NCI-H2196 treated with DMSO at 0.1 percent for 48 hours (cell line): ENCODE measurements around the gene DNAH8.

ENCODE experiments used
- DNase-seq: peaks from one replicate; lab custom pipeline; 2025; ENCODE audit not compliant: unreplicated experiment; lab: John Stamatoyannopoulos, UW

DNAH8 gene

DNA sequence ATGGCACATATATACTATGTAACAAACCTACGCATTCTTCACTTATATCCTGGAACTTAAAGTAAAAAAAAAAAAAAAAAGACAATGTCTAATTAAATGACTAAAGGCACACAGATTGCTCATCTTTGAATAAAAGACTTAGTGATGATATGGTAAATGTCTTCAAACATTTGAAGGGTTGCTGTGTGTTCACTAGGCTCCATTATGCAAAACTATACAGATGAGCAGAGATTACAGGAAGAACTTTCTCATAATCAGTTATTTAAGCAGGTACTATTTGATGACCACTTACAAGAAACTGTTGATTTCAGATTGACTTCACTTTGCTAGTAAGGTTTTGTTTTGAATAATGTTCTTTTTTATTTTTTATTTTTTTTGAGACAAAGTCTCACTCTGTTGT, 34.4 kb downstream of the DNAH8 start:
- DNase-seq, result no peak

DNA sequence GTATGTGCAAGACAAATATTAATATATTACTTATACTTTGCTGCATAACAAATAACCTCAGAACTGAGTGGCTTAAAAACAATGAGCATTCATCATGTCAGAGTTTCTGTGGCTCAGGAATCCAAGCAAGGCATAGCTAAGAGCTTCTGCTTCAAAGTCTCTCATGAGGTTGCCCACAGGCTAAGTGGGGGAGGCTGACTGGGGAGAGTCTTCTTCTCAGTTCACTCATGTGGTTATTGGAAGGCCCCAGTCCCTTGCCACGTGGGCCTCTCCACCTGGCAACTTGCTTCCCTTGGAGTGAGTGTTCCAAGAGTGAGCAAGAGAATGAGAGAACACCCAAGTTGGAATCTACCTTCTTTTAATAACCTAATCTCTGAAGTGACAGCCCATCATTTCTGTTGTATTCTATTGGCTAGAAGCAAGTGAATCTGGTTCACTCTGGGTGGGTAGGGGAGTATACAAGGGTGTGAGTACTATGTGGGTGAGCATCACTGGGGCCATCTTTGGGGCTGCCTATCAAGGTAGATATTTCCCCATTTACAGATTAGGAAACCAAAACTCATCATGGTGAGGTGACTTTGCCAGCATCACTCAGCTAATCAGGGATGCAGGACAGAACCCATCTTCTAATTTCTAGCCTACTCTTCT, 36.0 kb downstream of the DNAH8 start:
- no peak for DNase-seq

DNA sequence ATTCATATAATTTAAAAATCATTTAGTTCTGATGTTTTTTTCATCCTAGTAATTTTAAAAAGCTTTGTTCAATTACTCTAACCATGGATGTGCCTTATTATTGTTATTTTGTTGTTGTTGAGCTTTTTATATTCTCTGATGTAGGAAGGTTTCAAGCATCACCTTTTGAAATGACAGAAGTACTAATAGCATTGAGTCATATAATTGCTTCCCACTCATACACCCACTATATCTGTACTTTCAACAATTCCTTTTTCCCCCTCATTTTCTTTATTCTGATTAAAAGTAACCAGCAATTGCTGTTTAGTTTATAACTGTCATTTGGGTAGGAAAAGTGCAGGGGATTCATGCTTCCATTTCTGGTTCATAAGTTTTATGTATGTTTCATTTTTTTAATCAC, 38.6 kb downstream of the DNAH8 start:
- no peak for DNase-seq

DNA sequence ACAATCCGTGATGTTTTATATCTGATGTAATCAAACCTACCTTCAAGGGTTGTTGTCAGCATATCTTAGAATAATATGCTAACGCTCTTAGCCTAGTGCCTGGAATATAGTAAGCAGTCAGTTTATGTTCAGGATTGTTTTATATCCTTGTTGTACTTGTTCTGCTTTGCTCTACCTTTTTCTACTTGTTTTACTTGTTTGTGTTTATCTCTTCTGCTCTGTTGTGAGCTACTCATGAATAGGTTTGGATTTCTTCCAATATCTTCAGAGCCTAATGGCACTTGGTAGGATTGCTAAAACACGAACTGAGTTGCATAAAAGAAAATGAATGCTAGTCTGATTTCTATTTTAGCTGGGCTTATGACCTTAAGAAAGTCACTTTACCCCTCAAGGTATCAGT, 40.1 kb downstream of the DNAH8 start:
- DNase-seq, result no peak

DNA sequence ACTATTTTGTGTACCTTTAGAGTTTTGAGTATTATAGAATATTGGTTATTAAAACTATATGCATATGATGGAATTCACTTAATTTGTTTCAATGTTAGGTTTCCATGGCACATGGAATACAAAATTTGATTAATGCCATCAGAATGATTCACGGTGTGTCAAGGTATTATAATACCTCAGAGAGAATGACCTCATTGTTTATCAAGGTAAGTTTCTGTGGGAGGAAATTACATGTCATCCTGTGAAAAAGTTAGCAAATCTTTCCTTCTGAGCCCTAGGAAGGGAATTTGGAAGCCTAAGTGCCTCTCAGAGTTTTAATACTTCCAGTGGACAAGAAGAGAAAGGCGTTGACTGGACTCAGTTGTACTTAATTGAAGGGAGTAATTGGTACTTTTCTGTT, 40.8 kb downstream of the DNAH8 start:
- no peak for DNase-seq

DNA sequence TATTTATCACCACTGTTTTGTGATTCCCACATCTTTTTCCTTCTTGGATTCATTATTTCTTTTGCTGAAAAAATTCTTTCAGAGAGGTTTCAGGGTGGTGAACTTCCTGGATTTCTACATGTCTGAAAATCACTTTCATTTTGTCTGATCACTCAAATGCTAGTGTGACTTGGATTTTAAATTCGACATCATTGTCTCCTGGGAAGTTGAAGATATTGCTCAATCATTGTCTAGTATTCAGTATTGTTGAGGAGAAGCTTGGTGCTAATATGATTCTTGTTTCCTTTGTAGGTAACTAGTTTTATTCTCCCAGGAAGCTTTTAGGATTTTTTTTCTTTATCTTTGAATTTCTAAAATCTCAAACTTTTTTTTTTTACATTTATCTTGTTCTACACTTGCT, 45.0 kb downstream of the DNAH8 start:
- DNase-seq, result no peak

DNA sequence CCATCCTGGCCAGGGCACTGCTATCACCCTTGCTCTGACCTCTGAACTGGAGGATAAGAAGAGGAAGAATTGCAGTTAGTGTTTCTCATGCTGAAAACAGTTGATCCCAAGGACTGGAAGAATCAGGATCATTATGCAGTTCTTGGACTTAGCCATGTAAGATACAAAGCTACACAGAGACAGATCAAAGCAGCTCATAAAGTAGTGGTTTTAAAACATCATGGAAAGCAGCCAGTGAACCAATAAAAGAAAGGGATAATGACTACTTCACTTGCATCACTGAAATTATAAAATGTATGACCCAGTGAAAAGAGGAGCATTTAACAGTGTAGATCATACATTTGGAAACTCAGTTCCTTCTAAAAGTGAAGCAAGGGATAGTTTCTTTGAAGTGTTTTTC, 47.7 kb downstream of the DNAH8 start:
- DNase-seq, result no peak

DNA sequence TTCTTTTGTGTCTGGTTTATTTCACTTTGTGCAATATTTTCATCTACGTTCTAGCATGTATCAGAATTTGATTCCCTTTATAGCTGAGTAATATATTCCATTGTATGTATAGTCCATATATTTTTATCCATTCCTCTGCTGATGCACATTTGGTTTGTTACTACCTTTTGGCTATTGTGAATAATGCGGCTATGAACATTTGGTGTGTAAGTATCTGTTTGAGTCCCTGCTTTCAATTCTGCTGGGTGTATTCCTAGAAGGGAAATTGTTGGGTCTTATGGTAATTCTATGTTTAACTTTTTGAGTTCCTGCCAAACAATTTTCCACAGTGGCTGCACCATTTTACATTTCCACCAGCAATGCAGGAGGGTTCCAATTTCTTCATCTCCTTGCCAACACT, 52.4 kb downstream of the DNAH8 start:
- no peak for DNase-seq

DNA sequence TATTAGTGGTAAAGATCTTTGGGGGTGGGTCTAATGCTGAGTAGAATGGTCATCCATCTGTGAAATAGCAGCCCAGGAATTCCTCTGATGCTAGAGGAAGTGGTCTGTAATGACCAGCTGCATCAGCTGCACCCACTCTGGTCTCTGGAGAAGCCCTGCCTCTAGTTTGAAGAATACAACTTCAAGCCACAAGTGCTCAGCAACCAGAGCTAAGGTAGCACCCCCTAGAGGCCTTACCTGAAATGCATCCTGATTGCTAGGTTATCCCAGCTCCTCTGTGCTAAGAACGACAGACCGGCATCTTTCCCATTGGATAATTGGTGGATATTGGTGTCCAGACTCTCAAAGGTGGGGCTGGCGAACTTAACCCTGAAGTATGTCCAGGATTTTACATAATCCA, 58.2 kb downstream of the DNAH8 start:
- no peak for DNase-seq

DNA sequence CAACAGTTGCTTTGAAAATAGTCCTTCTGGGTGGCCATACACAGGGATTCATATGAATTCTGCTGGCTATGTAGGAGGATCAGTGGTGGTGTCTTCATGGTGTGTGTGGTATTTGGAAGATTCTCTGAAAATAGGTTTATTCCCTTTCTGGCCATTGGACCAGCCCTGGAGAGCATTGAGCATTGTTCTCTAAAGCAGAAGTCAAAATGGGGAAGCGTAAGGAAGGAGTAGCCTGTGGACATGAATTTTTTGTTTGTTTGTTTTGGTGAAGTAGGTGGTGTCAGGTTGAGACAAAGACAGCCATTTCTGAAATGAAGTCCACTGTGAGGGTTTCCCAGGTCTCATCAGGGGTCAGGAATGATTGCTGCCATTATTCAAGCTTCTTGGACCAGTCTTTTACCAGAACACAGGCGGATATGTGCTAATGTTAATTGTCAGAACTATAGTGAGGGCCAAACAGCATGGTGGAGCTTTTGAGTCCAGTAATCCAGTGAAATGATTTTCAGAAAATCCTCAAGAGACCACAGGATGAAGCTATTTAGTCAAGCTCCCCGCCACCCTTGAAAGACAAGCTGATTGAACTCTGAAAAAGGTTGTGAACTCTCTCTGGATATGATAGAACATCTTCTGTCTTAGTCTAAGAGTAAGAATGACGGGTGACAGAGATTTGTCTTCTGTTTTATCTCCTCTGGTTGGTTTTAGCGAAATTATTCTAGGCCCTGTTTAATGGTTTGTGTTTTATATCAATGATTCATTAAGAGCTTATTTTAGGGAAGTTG, 60.0 kb downstream of the DNAH8 start:
- DNase-seq, result no peak

DNA sequence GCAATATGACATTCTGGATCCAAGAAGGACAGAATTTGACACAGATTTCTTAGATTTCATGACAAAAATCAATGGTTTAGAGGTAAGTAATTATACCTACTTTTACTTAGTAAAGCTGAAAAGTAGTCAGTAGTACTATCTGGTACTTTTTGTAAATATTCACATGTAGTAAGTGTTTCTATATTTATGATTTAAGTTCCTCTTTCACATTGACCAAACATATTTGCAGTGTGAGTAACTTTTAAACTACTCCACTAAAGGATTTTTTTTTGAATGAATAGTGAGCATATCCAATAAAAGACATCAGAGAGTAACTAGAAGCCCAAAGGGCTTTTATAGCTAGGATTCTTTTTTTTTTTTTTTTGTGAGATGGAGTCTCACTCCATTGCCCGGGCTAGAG, 60.8 kb downstream of the DNAH8 start:
- DNase-seq, result no peak

DNA sequence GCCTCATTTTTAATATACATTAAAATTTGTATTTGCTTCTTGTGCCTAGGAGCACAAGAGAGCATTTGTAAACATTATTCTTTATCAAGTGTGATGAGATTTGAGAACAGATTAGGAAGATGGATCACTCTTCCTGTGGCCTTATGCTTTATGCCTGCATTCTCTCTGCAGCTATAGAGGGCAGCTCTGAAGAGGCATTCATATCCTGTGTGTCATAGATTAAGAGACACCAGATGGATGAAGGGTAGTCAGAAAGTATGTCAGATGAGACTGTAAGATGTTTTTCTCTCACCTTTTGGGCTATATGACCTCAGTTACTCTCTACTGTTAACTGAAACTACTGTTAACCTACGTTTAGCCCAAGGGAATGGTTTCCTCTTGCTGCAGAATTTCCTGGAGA, 61.4 kb downstream of the DNAH8 start:
- DNase-seq, result no peak

DNA sequence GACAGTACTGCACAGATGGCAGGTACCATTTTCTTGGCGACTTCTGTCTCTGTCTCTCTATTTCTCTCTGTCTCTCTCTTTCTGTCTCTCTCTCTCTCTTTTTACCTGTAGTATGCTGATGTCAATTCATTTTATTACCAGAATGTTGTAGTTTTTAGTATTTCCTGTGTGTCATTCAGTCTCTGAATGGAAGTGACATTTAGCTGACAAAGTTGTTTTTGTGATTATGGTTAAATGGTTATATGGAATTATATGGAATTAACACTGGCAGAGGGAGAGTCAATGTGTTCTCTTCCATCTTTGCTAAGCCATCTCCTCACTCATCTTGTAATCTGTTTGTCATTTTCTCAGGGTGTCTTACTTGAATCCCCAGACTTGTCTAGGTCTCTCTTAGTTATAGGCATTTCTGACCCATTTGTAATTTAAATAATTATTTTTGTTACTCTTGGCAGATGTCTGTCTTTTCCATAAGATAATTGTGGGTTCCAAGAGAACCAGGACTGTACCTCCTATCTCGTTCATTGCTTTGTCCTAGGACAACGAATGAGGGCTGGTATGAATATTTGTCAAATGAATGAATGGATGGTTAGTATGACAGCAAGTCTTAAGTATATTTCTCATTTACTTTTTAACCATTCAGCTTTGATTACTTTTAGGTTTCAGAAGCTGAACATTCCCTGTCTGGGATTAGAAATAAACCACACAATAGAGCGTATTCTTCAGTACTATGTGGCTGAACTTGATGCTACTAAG, 64.4 kb downstream of the DNAH8 start:
- DNase-seq, result no peak

DNA sequence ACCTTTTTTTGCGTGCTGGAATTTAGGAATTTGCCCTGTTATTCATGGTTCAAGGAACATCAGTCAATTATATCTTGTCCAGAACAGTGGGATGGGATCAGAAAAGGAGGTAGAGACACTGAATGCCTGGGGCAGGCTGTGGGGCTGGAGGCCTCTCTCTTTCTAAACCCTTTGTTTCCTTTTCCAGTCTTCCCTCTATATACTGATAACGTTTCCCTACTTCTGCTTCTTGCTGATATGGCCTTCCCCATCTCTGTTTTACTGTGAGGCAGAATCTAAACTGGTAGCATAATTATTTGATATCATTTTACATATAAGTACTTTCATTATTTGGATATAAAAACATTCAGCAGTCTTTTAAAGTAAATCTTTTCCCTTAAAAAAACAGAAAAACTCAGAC, 67.5 kb downstream of the DNAH8 start:
- no peak for DNase-seq

DNA sequence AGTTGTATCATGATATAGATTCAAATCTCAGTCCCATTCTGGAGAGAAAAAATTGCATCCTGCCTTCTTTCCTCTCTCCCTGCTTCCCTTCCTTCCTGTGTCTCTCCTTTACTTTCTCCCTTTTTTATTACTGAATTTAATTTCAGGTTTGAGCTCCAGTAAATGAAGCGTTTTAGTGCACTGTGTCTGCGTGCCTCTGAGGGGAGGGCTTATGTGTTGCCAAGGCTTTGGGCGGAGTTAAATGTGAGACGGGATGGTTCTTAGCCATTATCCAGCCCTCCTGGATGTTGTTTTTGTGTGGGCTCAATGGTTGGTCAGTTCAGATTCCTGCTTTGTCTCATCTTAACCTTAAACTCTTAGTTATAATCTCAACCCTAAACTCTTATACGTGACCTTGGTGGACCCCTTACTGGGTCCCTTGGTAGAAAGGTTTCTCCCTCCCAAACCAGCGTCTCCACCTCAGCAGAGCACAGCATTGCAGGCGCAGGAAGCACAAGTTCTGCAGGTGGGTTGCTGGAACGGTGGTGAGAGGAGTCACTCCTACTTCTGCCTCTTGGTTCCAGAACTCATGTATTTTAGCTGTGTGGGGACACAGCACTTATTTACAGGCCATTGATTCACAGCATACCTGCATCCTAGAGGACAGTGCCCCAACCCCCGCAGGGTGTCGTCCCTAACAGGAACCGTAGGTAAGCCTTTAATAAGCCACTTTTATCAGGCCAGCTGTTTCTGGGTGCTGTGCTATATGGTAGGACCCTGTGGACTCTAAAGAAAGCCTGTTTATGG, 68.5 kb downstream of the DNAH8 start:
- no peak for DNase-seq

DNA sequence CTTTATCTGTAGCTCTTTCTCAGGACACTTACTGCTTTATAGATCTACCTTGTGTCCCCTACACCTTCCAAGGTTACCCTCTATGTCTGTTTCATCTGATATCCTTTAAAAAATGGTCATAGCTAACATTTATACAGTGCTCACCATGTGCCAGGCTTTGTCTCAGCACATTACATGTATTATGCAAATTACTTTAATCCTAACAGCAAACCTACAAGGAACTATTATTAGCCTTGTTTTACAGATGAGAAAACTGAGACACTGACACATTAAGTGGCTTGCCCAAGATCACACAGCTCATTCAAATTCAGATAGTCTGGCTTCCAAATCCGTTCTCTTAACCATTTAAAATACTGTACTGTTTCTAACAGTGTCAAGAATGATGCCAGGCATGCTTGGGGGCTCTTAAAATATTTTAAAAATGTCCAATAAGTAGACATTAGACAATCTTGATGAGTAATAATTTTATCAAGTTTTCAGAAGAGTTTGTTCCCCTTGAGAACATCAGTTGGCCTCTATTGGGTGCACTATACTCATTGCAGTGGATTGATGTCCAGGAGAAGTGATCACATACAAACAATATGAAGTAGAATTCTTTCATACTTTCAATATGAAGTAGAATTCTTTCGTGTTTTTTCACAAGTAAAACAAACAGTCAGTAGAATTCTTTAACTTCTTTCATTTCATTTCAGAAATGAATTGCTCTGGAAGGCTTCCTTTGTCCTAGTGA, 69.6 kb downstream of the DNAH8 start:
- DNase-seq, result no peak

DNA sequence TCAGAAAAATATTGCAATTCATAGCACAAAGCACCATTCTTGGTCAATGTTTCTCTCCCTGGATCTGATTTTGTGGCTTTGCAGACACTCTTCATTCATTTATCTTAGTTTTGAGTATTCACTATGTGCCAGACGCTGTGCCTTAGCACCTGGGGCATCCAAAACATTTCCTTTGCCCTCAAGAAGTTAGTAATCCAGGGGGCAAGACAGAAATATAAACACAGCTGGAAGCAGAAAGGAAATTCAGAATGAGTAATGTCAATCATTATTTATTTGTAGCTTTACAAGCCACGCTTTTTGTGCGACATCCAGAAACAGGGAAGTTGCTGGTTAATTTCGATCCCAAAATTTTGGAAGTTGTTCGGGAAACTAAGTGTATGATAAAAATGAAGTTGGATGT, 71.4 kb downstream of the DNAH8 start:
- no peak for DNase-seq

DNA sequence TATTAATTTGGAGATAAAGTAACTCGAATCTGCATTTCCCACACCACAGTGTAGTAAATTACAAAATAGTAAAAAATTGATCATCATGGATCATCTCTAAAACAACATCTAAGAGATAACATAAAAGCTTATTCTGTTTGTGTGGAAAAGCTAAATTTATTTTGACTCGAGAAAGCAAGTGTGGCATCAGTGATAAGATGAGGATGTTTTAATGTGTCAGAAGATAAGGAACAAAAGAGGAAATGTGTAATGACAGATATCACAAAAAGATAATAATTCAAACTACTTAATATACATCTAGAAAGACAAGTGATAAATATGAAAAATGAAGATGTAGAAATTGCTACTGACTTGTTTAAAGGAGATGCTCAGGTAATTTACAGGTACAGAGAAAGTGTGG, 74.1 kb downstream of the DNAH8 start:
- DNase-seq, result no peak

DNA sequence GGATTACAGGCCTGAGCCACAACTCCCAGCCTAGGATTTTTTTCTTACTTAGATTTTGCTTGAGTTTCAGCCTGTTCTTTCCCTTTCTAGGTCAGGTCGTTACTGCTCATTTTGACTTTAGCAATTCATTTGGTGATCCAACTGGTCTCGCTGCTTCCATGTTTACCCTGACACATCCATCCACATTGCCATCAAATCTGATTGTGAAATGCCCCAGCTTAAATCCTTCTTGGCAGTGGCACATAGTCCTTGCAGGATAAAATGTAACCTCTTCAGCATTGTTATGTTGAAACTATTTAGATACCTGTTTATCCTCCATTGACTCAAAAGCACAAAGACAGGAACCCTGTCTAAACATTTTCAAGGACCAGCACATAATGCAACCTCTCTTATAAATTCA, 77.2 kb downstream of the DNAH8 start:
- DNase-seq, result no peak

DNA sequence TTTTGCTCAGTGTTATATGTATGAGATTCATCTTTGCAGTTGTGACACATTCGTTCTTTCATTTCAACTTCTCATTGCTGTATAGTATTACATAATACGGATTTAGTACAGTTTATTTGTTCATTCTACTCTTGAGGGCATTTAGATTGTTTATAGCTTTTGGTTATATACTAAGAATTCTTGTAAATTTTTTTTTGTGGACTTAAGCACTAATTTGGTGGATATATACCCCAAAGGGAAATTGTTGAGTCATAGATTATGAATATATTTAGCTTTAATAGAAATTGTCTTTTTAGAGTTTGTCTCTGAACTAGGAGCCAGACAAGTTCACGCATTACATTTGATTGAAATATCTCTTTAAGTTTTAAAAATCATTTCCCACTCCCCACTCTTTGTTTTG, 79.6 kb downstream of the DNAH8 start:
- DNase-seq, result no peak

DNA sequence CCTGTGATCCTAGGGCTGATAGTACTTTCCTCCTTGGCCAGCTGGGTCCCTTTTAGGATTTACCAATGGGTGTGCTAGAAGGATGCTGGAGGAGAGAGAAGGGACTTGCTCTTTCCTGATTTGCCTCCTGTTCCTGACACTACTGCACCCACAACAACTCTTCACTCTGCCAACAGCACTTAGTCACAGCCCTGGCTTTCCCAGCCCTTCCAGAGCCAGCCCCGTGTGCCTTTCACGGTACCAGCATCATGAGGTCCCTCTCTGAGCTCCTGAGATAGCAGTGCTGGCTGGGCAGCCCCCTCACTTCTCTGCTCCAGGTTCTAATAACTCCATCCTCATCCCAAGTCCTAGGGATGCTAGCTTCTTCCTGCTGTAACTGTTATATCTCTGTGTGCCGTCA, 80.9 kb downstream of the DNAH8 start:
- DNase-seq, result no peak
